Psoas muscle (tissue), 8 donors: ENCODE results near the gene ATP9A. TPM values are rescaled to one million over a fixed set of nuclear protein-coding genes. Genes with fewer than 3 reads are reported as not detected.

Experiments
- ATAC-seq, 4 donors: fragments of 200-7000 bp; cut with Tn5 transposase; one replicate each; pipeline ENCODE4 v1.9.1; 2020; ENCODE audit warnings: moderate library complexity in 3 of 4, mild to moderate bottlenecking in 2 of 4
- DNase-seq, 2 donors: peaks; one replicate each; pipeline ENCODE4 v3.0.0-alpha.2; 2020
- H3K27ac ChIP-seq: fragments of 200-600 bp; one replicate; pipeline ENCODE4 v1.8.0; 2022
- H3K27me3 ChIP-seq, 3 donors: fragments of 200-600 bp in 1 of 3; one replicate each; pipeline versions ENCODE4 v1.6.1 to v1.8.0; 2013 to 2022; ENCODE audit warnings: low read length in 2 of 3, mild to moderate bottlenecking in 2 of 3, moderate library complexity in 1 of 3; ENCODE audit not compliant: insufficient read depth in 3 of 3
- H3K36me3 ChIP-seq, 2 donors: fragments of 200-600 bp in 1 of 2; one replicate each; pipeline versions ENCODE4 v1.6.1 to v1.8.0; 2013 to 2022; ENCODE audit warnings: low read depth in 1 of 2, mild to moderate bottlenecking in 1 of 2, moderate library complexity in 1 of 2; ENCODE audit not compliant: insufficient read depth in 1 of 2
- H3K4me1 ChIP-seq: fragments of 200-600 bp; one replicate; pipeline ENCODE4 v1.8.0; 2022
- H3K4me3 ChIP-seq: fragments of 200-600 bp; one replicate; pipeline ENCODE4 v1.8.0; 2022; ENCODE audit warnings: mild to moderate bottlenecking
- H3K9me3 ChIP-seq: fragments of 200-600 bp; one replicate; pipeline ENCODE4 v1.8.0; 2022
- WGBS, 3 donors: extraction: QIAGEN DNeasy Blood & Tissue Kit; methylation state at CpG; one replicate each; pipeline versions ENCODE4 v1.1.6 to v1.1.7; 2013; 5-methylcytosine and 5-hydroxymethylcytosine counted together
- intact Hi-C, 2 donors: fragments of 100-400 bp; cut with DNase I; formaldehyde crosslinking; loops; one replicate each; pipeline versions ENCODE4 v1.11.0 to v1.14.2; 2022
- polyA plus RNA-seq, 3 donors: library from polyadenylated mRNA; stranded (reverse); fragments of 200-250 nt; gene quantifications; one replicate each; pipeline ENCODE4 v1.2.3, GENCODE V29; 2013
- total RNA-seq, 4 donors: library from RNA; stranded (reverse); fragmentation: NEBNext Ultra II Directional in 2 of 4; extraction: Animal tissue kit (Norgen Biotek cat#: 25700) in 2 of 4; gene quantifications; one replicate each; pipeline versions ENCODE4 v1.2.1 to v1.2.4, GENCODE V29; 2021 to 2023
- TF ChIP-seq, protein P1 (sequence below): fragments of 200-600 bp; IDR thresholded peaks from one replicate; pipeline ENCODE4 v1.8.0; 2022; ENCODE audit warnings: antibody characterized with exemption
- donor health status: healthy with polysubstance abuse.
- donor health status: DM: no; HTN: no; CAD: no; lungs with moderate emphysema.
- donor health status: Bipolar disorder and iron deficiency.
- donor health status: healthy.
- donor health status: DM: yes; HTN: yes; CAD: no.
- donor health status: DM: no; HTN: no; CAD: no.
- donor health status: DM: no; HTN: no; CAD: no.
- donor health status: DM: yes; HTN: yes; CAD: no.

The ATP9A gene
- total and polyA plus RNA-seq, 7 donors = 1.8 to 42.3 (median 17.2) TPM

DNA sequence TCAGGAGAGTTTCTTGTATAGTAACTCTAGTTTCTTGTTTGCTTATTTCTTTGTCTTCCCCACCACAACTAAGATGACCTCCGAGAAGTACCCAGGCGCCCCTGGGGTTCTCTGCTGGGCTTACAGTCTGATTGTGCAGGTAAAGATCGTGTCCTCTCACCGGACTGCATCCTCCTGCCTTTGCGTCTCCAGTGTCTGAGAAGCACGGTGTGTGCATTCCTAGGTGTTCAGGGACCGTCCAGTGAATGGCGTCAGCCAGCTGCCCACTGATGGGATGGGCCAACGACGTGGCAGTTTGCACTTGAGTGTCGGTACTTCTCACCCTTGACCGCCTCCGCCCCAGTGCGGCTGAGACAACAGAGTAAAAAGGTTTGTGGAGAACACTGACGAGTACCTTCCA, 169.6 kb downstream of the ATP9A start:
- H3K27ac ChIP-seq = no peak overlapping the region
- ATAC-seq (no peak), DNase-seq (no peak)
- intact Hi-C loops = loop anchor here in 1 of 2 donors (10.0 kb wide), 1 partner anchor 614 kb away; no protein-coding TSS in a partner anchor
- no peaks in the 10 kb centered on the region for H3K27me3 ChIP-seq
- H3K4me1 ChIP-seq = peaks cover 5% of the 10 kb centered on the region
- WGBS, 3 donors = 81 to 84% (median 82%) methylated on average over 15 of the region's 15 CpGs
- TF ChIP-seq, protein P1, sequence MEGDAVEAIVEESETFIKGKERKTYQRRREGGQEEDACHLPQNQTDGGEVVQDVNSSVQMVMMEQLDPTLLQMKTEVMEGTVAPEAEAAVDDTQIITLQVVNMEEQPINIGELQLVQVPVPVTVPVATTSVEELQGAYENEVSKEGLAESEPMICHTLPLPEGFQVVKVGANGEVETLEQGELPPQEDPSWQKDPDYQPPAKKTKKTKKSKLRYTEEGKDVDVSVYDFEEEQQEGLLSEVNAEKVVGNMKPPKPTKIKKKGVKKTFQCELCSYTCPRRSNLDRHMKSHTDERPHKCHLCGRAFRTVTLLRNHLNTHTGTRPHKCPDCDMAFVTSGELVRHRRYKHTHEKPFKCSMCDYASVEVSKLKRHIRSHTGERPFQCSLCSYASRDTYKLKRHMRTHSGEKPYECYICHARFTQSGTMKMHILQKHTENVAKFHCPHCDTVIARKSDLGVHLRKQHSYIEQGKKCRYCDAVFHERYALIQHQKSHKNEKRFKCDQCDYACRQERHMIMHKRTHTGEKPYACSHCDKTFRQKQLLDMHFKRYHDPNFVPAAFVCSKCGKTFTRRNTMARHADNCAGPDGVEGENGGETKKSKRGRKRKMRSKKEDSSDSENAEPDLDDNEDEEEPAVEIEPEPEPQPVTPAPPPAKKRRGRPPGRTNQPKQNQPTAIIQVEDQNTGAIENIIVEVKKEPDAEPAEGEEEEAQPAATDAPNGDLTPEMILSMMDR = no peak
- H3K9me3 ChIP-seq = no peaks in the 10 kb centered on the region
- H3K36me3 ChIP-seq = peaks cover 0 to 25% of the 10 kb centered on the region in 2 donors
- no peak overlapping the region for H3K4me3 ChIP-seq

DNA sequence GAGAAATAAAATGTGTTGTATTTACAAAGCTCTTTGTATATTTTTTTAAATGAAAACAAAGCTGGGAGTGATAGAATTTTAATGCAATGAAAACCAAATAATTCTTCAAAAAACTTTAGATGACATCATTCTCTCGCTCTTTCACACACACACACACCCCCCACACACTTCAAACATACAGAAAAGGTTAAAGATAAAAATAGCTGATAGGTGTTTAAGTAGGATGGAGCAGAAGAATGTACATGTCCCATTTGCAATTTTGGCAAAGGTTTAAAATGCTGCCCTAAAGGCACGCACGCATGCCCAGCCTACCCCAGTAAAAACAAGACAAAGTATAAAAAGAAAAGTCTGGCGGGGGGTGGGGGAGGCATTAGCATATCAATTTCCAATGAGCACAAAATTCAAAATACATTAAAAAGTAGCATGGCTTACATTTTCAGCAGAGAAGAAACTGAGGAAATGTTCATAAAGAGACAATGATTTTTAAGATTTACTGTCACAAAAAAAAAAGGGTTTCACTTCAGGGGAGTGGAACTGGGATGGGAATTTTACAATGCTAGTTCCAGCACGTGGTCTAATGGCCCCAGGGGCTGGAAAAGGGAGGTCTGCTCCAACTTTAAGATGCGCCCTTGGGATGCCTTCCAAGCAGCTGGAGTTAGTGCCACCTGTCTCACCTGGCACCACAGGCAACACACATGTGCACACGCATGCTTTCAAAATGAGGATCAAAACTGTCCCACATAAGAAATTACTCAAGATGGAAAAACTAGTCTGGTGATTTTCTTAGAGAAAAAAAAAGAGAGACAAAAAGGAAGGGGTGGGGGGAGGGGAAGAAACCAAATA, 170.6 kb downstream of the ATP9A start:
- no peak overlapping the region for H3K27ac ChIP-seq
- TF ChIP-seq, protein P1 = no peak
- ATAC-seq = no peak
- H3K9me3 ChIP-seq = no peaks in the 10 kb centered on the region
- H3K27me3 ChIP-seq = no peaks in the 10 kb centered on the region
- H3K4me1 ChIP-seq = peaks cover 5% of the 10 kb centered on the region
- peaks cover 0 to 16% of the 10 kb centered on the region in 2 donors for H3K36me3 ChIP-seq
- WGBS, 3 donors = 75 to 87% (median 78%) methylated on average over 7 of the region's 7 CpGs
- no peak for DNase-seq
- no peak overlapping the region for H3K4me3 ChIP-seq
- intact Hi-C loops = loop anchor here in 1 of 2 donors (10.0 kb wide), 1 partner anchor 613 kb away; no protein-coding TSS in a partner anchor

GRCh38 chr20:51596668-51597388, 171.4 kb downstream of the ATP9A start:
- H3K4me3 ChIP-seq = no peak overlapping the region
- H3K9me3 ChIP-seq = no peaks in the 10 kb centered on the region
- peaks cover 0 to 16% of the 10 kb centered on the region in 2 donors for H3K36me3 ChIP-seq
- TF ChIP-seq, protein P1 = no peak
- intact Hi-C loops = loop anchor here in 1 of 2 donors (10.0 kb wide), 1 partner anchor 612 kb away; no protein-coding TSS in a partner anchor
- no peak for DNase-seq
- peaks cover 5% of the 10 kb centered on the region for H3K4me1 ChIP-seq
- H3K27ac ChIP-seq = no peak overlapping the region
- 88 to 92% (median 89%) methylated on average over 14 of the region's 14 CpGs for WGBS, 3 donors
- H3K27me3 ChIP-seq = no peaks in the 10 kb centered on the region
- ATAC-seq = no peak

DNA sequence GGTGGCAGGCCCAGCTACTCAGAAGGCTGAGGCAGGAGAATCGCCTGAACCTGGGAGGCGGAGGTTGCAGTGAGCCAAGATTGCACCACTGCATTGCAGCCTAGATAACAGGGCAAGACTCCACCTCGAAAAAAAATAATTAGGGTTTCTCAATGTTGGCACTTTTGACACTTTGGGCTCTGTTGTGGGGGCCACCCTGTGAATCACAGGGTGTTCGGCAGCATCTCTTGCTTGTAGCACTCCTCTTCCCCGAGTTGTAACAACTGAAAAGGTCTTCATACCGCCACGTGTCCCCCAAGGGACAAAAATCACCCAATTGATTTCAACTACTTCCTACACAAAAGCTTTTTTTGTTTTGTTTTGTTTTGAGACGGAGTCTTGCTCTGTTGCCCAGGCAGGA, 172.4 kb downstream of the ATP9A start:
- Histone ChIP-seq H3K9me3 (no peaks in the 10 kb centered on the region), H3K36me3 (peaks cover 0 to 11% of the 10 kb centered on the region in 2 donors), H3K4me3 (no peak overlapping the region), H3K27me3 (no peaks in the 10 kb centered on the region), H3K27ac (no peak overlapping the region), H3K4me1 (peaks cover 5% of the 10 kb centered on the region)
- ATAC-seq (no peak), DNase-seq (no peak)
- TF ChIP-seq, protein P1 = no peak
- WGBS, 3 donors = 67 to 89% (median 76%) methylated on average over 8 of the region's 8 CpGs
- intact Hi-C loops = loop anchor here (1.0 to 10.0 kb wide), 3 partner anchors 221 to 611 kb away; no protein-coding TSS in a partner anchor
